Skeletal muscle satellite cell (primary cell): ENCODE measurements around the gene ERAL1.

Experiments
- H3K27me3 ChIP-seq: 2 replicates; pipeline ENCODE4 v1.7.0; 2013; ENCODE audit warnings: low read length; ENCODE audit not compliant: control insufficient read depth, insufficient read depth
- H3K36me3 ChIP-seq: 2 replicates; pipeline ENCODE4 v1.7.0; 2013; ENCODE audit warnings: mild to moderate bottlenecking, control low read depth, low read length; ENCODE audit not compliant: insufficient read depth
- H3K4me1 ChIP-seq: 2 replicates; pipeline ENCODE4 v1.7.0; 2013; ENCODE audit warnings: low read length; ENCODE audit not compliant: control insufficient read depth, insufficient read depth
- H3K4me2 ChIP-seq: 2 replicates; pipeline ENCODE4 v1.7.0; 2013; ENCODE audit warnings: mild to moderate bottlenecking, low read length
- H3K4me3 ChIP-seq: 2 replicates; pipeline ENCODE4 v1.7.0; 2013; ENCODE audit warnings: low read length
- H3K9ac ChIP-seq: 2 replicates; pipeline ENCODE4 v1.7.0; 2013; ENCODE audit warnings: mild to moderate bottlenecking, low read depth, low read length, moderate library complexity
- H3K9me3 ChIP-seq: replicated peaks from 2 replicates; pipeline ENCODE4 v1.7.0; 2013; ENCODE audit warnings: mild to moderate bottlenecking, control low read depth, low read length

Gene ERAL1

DNA sequence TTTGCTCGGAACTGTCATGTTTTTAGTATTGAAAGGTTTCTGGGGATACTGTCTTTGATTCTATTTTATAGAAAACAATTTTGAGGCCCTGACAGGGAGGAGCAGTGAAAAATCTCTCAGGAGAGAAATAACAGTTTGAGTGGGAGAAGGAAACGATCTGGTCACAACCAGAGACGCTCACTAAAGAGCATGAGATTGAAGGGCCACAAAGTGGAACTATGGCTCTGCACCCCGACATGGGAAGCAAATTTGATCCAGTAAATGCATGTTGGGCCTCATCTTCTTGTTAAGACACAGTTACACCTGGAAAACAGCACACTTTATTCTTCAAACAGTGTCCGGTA is 492 bp downstream of the ERAL1 start:
- Histone ChIP-seq H3K4me2 (peak overlapping the region; percentile 84), H3K27me3 (no peaks in the 10 kb centered on the region)

GRCh38 chr17:28856028-28856574 is 1.3 kb downstream of the ERAL1 start:
- H3K9ac ChIP-seq: peak overlapping the region; percentile 87
- no peaks in the 10 kb centered on the region for H3K9me3 ChIP-seq
- H3K27me3 ChIP-seq: no peaks in the 10 kb centered on the region
- no peak overlapping the region for H3K4me3 ChIP-seq
- peak overlapping the region; percentile 84 for H3K4me2 ChIP-seq
- peaks cover 9% of the 10 kb centered on the region for H3K4me1 ChIP-seq
- peaks cover 24% of the 10 kb centered on the region for H3K36me3 ChIP-seq

More for the DNA sequence above, 492 bp downstream of the ERAL1 start:
- Histone ChIP-seq H3K36me3 (peaks cover 19% of the 10 kb centered on the region), H3K4me3 (peak overlapping the region; percentile 83), H3K9ac (peak overlapping the region; percentile 87), H3K4me1 (peaks cover 9% of the 10 kb centered on the region), H3K9me3 (no peaks in the 10 kb centered on the region)

- no peaks in the 10 kb centered on the region for H3K27me3 ChIP-seq
- H3K36me3 ChIP-seq: peaks cover 24% of the 10 kb centered on the region
- no peak overlapping the region for H3K9ac ChIP-seq
- H3K4me1 ChIP-seq: peaks cover 9% of the 10 kb centered on the region
- H3K9me3 ChIP-seq: no peaks in the 10 kb centered on the region
- no peak overlapping the region for H3K4me2 ChIP-seq
- no peak overlapping the region for H3K4me3 ChIP-seq
Observed at GRCh38 chr17:28857905-28858800, 3.3 kb downstream of the ERAL1 start.

DNA sequence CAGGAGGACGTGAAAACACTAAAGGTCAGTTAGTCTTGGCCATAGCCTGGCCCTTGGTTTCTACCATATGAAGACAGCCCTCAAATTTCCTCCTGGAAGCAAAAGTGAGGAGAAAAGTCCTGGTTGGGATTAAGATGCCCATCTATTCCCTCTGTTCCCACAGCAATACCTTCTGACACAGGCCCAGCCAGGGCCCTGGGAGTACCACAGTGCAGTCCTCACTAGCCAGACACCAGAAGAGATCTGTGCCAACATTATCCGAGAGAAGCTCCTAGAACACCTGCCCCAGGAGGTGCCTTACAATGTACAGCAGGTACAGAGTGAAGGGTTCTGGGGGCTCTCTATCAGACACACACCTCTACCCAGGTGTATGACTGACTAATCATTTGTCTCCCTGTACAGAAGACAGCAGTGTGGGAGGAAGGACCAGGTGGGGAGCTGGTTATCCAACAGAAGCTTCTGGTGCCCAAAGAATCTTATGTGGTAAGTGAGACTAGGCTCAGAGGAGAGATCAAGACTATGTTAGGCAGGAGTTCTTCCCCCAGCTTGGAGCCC is 4.1 kb downstream of the ERAL1 start:
- no peak overlapping the region for H3K4me3 ChIP-seq
- H3K9me3 ChIP-seq: no peaks in the 10 kb centered on the region
- no peaks in the 10 kb centered on the region for H3K27me3 ChIP-seq
- H3K36me3 ChIP-seq: peaks cover 24% of the 10 kb centered on the region
- H3K4me1 ChIP-seq: peaks cover 9% of the 10 kb centered on the region
- no peak overlapping the region for H3K4me2 ChIP-seq
- H3K9ac ChIP-seq: no peak overlapping the region

DNA sequence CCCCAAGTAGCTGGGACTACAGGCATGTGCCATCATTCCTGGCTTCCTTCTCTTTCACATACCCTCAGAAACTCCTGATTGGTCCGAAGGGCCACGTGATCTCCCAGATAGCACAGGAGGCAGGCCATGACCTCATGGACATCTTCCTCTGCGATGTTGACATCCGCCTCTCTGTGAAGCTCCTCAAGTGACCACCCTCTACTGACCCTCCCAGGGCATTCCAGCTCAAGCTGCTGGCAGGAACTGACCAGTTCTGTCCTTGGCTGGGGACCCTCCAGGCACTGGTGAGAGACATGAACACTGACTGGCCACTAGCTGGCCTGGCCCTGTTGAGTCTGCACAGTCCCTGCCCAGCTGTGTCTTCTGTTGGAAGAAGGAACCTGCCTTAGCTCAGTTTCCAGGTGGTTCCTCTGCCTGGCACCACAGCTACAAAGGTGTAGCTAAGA is 5.6 kb downstream of the ERAL1 start:
- peaks cover 5% of the 10 kb centered on the region for H3K4me1 ChIP-seq
- no peaks in the 10 kb centered on the region for H3K9me3 ChIP-seq
- H3K4me2 ChIP-seq: no peak overlapping the region
- H3K36me3 ChIP-seq: peaks cover 24% of the 10 kb centered on the region
- no peak overlapping the region for H3K4me3 ChIP-seq
- H3K27me3 ChIP-seq: no peaks in the 10 kb centered on the region
- H3K9ac ChIP-seq: no peak overlapping the region

- H3K4me3 ChIP-seq: no peak overlapping the region
- peaks cover 24% of the 10 kb centered on the region for H3K36me3 ChIP-seq
- H3K4me1 ChIP-seq: peaks cover 9% of the 10 kb centered on the region
- H3K4me2 ChIP-seq: no peak overlapping the region
- no peaks in the 10 kb centered on the region for H3K27me3 ChIP-seq
- no peaks in the 10 kb centered on the region for H3K9me3 ChIP-seq
- H3K9ac ChIP-seq: no peak overlapping the region
Observed at GRCh38 chr17:28861393-28862203, 6.8 kb downstream of the ERAL1 start.

DNA sequence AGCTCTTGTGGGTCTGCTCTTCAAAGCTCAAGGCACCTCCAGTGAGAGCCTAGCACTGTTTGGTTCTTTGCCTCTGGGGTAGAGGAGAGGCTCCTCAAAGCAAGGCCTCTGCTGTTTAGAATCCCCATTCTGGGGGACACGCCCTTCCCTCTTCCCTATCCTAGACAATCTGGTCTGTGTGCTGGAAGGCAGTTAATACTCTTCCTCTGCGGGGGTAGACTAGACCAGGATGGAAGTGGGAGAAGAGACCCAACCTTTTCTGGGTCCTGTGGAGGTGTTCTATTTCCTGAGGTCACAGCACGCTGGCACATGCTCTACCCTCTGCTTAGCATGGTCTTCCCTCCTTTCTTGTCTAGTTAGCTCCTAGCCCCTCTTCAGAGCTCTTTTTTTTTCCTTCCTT is 7.7 kb downstream of the ERAL1 start:
- Histone ChIP-seq H3K4me3 (no peak overlapping the region), H3K36me3 (peaks cover 24% of the 10 kb centered on the region), H3K4me2 (no peak overlapping the region), H3K9ac (no peak overlapping the region), H3K27me3 (no peaks in the 10 kb centered on the region), H3K4me1 (peaks cover 9% of the 10 kb centered on the region), H3K9me3 (no peaks in the 10 kb centered on the region)

GRCh38 chr17:28863953-28864352 is 9.1 kb downstream of the ERAL1 start:
- Histone ChIP-seq H3K36me3 (peaks cover 10% of the 10 kb centered on the region), H3K27me3 (no peaks in the 10 kb centered on the region), H3K9ac (no peak overlapping the region), H3K4me1 (peaks cover 9% of the 10 kb centered on the region), H3K9me3 (no peaks in the 10 kb centered on the region), H3K4me2 (no peak overlapping the region), H3K4me3 (no peak overlapping the region)

GRCh38 chr17:28864991-28865849 is 10.4 kb downstream of the ERAL1 start:
- Histone ChIP-seq H3K4me2 (no peak overlapping the region), H3K9me3 (no peaks in the 10 kb centered on the region), H3K9ac (no peak overlapping the region), H3K4me1 (peaks cover 9% of the 10 kb centered on the region), H3K27me3 (no peaks in the 10 kb centered on the region), H3K4me3 (no peak overlapping the region), H3K36me3 (peaks cover 6% of the 10 kb centered on the region)

GRCh38 chr17:28865946-28866752 is 11.3 kb downstream of the ERAL1 start:
- Histone ChIP-seq H3K9ac (no peak overlapping the region), H3K4me2 (no peak overlapping the region), H3K9me3 (no peaks in the 10 kb centered on the region), H3K4me3 (no peak overlapping the region), H3K4me1 (peaks cover 9% of the 10 kb centered on the region), H3K36me3 (no peaks in the 10 kb centered on the region), H3K27me3 (no peaks in the 10 kb centered on the region)
